ENCODE results near the gene SKI.

Gene SKI

DNA sequence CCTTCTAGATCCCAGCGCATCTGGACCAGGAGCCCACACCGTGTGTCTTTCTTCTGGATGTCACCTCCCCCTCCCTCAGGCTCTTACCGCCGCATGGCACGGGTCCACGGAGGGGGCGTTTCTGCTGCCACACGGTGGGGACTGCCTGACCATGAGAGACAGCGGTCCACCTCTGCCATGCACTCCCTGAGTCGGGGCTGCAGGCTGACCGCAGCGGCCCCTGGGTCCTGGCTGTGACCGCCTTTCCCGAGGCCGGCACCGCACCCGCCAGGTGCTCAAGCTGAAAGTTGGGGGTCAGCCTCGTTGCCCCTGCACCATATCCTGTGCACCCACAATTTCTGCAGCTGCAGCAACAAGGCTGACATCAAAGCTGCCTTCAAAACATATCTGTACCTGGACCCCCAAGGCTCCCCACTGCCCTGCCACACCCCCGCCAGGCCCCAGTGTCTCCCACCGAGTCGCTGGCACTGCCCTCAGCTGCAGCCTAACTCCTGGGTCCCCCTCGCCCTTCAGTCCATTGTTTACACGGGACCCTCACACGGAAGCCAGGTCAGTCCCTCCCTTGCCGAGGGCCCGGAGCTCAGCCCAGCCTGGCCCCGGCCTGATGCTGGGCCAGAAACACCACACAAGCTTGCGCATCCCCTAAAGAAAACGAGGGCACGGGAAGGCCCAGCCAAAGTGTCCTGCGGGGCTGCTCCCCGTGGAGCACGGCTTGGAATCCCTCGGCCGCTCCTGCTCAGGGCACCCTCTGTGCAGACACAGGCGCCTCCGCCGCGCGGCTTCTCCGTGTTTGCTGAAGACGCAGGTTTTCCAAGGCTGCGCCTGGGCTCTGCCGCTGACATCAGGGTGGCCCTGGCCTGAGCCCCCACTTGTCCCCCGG is 111.3 kb downstream of the SKI start:
- no peak for DNase-seq (ENCODE audit: low spot score)

DNA sequence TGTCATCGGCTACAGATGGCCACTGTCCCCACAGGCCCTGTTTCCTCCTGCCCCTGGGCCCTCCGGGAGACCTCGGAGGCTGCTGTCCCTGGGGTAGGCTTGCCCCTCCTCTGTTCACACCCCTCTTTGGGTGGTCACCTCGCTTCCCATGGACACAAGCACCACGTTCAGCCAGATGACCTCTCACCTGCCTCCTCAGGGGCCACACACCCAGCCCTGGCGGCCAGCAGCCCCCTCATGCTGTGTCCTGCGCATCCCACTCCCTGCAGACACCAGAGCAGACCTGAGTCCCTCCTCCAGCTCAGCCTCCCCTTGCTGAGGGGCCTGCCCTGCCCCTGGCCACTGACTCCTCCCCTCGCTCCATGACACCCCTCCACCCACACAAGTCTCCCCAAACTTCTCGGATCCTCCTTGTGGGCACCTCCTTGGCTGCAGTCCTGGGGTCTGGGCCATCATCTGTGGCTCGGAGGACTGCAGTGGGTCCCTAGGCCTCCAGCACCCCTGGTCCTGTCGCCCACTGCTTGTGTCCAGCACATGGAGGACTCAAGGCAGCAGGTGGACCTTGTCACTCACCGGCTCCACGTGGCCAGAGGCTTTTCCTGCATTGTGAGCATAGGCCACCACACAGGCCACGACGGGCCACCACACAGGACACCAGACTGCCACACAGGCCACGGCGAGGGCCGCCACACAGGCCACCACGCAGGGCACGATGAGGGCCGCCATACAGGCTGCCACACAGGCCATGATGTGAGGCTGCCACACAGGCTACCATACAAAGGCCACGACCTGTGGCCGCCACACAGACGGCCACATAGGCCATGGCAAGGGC is 112.2 kb downstream of the SKI start:
- no peak for DNase-seq (ENCODE audit: low spot score)

DNA sequence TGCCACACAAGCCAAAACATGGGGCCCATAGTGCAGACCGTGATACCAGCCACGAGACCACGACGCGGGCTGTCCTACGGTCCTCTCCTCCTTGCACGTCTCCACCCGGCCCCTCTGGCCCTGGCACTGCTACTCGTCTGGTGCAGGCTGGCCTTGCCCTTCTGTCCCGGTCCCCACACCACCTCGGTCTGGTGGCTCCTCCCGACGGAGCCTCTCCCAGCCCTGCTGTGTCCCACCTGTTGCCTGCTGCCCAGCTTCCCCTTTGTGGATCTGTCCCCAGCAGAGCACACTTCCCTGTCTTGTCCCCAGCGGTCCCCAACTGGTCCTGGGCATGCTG is 112.8 kb downstream of the SKI start:
- DNase-seq (ENCODE audit: low spot score): no peak

DNA sequence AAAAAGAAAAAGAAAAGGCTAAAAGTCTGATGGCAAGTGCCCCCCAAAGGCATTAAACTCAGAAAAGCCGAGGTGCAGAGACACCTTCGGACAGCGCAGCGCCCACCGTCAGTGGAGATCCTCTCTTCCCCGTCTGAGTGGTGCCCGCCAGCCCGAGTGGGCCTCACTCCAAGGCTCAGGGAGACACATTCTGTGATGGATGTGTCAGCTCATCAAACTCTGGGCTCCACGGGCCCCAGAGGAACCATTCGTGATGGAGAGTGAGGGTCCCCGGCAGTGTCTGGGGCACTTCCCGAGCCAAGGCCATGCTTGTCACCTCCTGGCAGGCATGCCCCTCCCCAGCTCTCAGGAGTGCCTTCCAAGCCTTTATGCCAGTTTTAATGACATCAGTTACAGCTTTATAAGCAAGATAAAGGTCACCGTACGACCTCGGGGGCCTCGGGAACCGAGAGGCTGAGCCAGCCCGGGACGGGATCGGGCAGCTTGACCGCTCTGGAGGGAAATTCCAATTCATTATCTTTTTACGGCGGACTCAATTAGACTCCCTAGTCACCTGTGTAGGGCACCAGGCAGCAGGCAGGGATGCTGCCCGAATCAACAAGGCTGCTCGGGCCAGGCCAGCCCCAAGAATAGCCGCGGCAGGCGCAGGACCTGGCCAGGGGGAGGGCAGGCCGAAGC is 113.7 kb downstream of the SKI start:
- no peak for DNase-seq (ENCODE audit: low spot score)

DNA sequence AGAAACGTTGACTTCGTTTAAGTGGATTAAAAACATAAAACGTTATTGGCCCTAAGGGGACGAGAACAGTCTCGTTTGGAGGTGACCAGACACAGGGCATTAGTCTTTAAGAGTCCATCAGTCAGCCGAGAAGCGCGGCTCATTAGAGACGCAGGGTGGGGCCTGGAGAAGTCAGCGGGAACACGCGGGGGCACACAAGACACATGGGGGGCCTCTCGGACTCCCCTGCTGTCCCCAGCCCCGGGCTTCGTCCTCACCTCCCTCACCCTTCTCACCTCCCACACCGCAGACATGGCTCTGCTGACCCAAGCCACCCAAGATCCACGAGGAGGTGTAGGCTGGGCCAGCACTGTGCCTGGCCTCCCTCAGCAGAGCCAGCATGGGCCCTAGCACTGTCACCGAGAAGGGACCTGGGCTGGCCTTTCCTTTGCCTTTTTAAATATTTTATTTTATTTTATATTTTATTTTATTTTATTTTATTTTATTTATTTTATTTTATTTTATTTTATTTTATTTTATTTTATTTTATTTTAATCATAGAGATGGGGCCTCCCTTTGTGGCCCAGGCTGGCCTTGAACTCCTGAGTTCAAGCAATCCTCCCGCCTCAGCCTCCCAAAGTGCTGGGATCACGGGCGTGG is 114.4 kb downstream of the SKI start:
- DNase-seq (ENCODE audit: low spot score): no peak

DNA sequence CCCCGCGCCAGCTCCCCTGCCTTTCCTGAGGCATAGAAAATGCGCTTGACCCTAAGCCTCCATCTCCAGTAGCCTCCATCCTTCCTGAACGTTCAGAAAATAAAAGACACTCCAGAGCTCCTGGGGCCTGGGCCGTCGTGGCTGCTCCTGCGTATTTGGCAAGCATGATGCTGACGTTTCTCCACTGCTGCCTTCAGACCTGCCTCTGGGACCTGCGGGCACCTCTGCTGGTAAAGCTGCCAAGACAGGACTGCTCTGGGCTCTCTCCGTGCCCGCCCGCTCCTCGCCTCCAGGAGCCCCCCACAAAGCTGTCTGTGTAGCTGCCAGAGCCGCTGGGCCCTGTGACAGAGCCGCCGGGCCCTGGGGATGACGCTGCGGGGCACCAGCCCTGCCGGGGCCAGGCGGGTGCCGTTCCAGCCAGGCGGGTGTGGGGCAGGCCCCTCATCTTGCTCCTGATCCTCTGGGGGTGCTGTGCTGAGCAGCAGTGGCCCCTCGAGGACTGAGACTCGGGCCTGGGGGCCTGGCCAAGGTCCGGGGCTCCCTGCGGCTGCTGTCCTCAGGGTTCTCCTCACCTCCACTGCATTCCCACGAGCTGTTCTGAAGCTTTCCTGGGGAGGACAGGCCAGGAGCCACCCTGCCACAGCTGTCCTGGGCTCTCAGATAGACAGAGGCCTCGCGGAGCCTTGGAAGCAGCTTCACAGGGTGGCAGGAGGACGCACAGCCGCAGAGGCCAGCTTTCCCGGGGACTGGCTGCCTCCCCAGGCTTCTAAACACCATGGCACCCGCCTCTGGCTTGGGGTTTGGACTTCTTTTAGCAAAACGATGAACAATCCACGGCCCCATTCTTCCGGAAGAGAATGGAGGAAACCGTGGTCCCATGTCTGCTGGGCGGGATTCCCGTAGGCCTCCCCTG is 115.2 kb downstream of the SKI start:
- no peak for DNase-seq (ENCODE audit: low spot score)

DNA sequence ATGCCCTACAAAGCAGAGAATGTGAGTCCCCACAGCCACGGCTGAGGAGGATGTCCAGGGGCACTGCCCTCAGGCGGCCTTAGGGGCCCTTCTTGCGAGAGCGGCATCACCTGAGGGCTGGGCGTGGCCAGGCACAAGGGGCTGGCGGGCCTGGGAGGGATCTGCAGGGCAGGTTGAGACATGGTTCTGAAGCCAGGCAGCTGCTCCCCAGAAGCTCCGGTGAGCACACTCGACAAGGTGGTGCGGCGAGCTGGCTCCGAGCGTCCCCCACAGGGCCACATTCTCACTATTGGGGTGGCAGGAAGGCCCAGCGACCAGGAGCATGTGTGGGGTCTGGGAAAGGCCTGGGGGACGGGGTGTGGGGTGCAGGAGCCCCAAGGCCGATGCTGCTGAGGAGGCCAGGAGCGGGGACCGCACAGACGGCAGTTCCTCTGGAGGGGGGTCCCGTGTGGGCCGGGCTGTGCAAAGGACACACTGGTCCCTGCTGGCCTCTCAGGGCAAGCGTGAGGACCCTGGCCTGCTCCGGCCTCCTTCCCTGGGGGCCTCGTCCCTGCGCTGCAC is 116.1 kb downstream of the SKI start:
- no peak for DNase-seq (ENCODE audit: low spot score)

DNA sequence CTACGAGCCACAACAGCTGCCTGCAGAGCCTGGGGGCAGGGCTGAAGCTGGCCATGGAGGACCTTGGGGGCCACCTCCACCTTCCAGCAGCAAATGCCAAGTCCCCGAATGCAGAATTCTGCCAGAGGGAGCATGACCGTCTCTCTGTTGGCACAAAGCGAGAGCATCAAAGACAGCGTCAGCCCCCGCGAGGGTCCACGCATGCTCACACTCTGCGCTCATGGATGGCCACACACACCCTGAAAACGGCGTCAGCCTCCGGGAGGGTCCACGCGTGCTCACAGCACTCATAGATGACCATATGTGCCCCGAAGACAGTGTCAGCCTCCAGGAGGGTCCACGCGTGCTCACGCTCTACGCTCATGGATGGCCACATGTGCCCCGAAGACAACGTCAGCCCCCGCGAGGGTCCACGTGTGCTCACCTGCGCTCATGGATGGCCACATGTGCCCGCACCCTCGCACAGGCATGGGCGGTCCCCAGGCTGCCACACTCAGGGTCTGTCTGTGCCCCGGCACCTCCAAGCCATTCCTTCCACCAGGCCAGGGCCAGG is 116.7 kb downstream of the SKI start:
- no peak for DNase-seq (ENCODE audit: low spot score)

DNA sequence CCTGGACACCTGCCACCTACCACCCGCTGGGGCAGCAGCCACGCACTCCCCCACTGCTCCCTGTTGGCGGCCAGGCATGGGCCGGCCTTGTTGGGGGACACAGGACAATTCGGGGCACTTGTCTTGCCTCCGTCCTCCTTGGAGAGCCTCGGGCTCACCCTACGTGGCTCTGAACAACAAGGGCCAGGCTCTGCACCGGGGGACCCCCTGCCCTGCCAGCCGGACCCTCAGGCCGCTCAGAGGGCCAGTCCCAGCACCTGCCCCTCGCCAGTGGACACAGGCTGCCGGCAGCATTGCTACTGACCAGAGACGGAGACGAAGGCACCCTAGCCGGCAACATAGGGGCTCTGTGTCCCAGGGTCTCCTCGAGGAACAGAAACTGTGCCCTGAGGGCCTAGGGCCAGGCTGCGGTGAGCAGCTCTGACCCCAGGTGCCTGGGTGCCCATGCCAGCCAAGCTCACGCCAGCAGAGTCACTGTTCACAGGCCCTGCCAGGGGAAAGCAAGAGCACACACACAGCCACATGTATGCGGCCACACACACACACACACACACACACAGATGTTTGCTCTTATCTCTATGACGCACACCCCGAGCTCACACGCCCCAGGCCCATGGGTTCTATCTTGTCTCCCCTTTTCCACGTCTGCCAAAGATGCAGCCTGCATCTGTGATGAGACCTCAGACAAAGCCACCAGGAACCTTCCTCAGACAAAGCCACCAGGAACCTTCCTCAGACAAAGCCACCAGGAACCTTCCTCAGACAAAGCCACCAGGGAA is 117.4 kb downstream of the SKI start:
- DNase-seq (ENCODE audit: low spot score): no peak

DNA sequence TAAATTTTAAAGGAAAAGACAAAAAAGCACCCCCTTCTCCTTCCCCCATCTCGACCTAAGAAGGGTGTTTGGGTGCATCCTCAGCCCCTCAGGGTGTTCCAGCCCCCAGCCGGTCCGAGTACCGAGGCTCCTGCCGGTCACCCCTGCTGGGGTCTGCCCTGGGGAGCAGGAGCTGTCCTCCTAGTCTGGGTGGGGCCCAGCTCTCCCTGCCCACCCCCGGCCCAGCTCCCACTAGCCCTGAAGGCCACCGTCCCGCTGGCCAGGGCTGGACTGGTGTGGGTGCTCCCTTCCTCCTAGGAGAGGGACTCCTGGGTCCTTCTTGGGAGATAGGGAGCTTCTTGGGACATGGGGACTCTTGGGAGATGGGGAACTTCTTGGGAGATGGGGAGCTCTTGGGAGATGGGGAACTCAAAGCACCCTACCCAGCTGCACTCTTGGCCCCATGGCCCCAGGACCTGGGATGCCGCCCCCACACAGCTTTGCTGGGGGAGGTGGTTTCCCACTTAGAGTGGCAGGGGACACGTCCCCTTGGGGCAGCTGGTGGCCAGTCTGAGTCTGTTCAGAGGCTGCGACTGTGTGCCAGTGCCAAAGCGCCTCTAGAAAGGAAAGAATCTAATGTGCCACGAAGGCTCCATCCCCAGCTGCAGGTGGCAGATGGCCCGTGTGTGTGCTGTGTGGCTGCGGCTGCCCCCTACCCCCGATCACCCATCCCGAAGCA is 118.7 kb downstream of the SKI start:
- no peak for DNase-seq (ENCODE audit: low spot score)

DNA sequence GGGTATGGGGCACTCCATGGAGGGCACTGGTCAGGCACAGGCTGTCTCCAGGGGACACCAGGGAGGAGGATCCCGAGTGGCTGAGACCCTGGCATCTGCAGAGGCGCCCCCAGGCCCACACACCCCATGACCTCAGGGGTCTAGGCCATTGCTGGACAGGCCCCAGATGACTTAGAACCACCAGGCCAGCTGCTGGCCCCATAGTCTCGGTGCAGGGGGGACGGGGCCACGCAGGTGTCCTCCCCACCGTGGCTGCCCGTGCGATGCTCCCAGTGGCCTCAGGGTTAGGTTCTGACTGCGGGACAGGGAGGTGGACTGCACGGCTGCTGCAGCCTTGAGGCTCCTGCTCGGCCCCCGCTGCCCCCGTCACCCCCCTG is 119.3 kb downstream of the SKI start:
- DNase-seq (ENCODE audit: low spot score): no peak

DNA sequence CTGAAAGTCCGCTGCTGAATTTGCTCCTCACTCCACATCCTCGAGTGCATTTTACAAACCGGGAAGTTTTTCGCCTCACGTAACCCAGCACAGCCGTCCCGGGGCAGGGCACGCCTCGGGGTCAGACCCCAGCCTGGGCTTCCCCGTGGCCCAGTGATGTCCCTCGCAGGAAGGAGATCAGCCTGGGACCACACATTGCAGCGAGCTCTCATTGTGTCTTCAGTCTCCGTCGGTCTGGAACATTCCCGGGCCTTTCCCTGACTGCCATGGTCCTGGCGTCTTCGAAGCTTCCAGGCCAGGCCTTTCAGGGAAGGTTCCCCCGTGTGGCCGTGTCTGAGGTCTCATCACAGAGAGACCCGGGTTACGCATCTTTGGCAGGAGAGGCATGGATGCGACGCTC is 119.8 kb downstream of the SKI start:
- DNase-seq (ENCODE audit: low spot score): no peak

DNA sequence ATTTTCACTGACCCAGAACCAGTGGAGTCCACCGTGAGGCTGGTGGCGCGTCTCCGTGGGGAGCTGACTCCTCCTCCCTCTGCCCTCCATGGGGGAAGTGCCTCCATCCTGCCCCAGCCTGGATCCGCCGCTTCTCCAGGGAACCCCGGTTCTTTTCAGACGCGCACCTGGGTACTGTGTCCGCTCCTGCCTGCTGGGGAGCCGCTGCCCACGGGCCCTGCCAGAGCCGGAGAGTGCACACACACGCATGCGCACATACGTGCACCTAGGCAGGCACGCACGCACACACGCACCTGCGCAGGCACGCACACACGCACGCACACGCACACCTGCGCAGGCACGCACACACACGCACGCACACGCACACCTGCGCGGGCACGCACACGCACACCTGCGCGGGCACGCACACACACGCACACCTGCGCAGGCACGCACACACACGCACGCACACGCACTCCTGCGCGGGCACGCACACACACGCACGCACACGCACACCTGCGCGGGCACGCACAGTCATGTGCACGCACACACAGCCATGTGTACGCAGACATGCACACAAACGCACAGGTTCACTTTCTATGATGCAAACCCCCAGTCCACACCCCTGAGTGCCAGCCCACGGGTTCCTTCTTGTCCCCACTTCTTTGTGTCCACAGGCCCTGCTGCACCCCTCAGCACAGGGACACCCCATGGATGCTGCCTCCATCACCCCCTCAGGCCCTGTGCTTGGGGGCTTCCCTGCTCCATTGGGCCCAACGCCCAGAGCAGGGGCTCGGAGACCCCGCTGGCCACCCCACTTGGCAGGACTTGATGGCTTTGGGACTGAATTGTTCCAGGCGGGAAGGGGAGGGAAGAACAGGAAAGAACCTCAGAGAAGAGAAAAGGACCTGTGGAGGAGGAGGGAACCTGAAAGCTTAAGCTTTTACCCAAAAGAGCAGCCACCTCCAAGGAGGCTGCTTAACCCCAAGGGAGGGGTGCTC is 120.5 kb downstream of the SKI start:
- DNase-seq (ENCODE audit: low spot score): no peak

DNA sequence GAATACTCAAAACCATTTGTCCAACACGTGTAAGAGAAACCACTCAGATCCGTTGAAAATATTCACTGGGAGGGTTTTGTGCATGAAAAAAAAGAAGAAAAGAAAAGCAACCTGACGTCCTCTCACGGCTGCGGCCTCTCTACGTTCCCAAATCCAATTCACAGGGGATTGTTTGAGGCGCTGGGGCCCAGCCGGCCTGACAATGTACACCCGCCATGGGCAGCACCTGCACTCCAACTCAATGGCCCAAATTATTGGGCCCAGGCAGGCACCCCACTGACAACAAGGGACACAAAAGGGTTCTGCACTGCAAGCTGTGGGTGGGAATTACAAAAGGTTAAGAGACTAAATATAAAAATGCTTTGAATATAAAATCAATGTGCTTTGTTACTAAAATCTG is 121.7 kb downstream of the SKI start:
- DNase-seq (ENCODE audit: low spot score): no peak

DNA sequence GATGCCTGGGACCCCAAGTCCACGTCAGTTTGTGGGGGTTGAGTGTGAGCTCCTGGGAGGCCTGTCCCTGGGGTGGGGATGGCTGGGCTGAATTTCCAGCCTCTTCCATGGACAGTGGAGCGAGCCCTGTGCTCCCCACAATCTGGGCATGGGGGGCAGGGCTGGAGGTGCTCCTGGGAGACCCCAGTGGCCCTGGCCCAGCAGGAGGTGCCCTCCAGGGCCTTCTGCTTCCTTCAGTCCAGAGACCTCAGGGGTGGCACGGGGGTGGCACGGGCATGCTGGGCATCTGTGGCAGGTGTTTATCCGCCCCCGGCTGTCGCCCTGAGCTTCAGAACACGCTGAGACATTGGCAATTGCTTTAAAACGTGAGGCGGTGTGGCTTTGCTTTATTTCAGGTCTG is 122.4 kb downstream of the SKI start:
- no peak for DNase-seq (ENCODE audit: low spot score)

DNA sequence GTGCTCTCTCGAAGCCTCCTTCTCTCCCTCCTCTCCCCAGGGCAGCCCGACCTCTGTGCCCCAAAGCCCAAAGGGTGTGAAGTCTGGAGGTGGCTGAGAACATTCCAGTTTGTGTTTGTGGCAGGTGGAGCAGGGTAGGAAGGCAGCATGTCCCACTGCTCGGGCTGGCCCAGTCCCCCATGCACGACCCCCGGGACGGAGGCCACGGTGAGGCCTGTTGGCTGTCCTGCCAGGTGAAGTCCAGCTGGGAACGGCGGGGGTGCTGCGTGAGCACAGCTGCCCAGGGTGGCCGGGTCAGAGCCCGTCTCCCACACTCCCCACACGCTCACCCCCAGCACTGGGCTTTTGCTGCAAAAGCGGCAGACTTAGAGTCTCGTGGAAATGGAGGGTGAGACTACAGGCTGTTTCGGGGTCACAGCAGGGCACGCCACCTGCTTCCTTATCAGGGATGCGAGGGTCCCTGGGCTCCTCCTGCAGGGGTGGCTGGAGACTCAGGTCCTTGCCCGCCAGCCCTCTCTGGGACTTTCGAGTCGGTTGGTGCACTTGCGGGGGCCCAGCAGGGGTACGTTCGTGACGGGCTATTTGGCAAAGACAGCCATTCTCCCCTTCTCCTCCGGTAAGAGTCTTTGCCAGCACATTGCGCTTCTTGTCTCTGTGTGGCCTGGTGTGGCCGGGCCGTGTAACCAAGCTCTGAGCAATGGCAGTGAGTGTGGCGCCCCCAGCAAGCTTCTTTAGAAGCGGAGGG is 123.0 kb downstream of the SKI start:
- no peak for DNase-seq (ENCODE audit: low spot score)

DNA sequence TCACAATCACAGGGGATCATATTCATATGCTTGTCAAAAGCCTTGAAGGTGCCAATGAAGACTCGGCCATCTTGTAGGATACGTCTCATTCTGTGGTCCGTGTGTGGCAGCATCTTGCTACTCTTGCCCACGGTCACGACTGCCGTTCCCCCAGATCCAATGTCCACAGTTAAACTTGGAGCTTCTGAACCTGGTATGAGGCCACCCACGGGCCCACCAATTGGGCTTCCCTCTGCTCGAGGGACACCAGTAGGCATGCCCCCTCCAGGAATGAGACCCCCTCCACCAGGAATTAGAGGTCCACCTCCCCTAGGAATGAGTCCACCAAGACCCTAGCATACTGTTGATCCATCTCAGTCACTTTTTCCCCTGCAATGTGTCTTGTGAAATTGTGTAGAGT is 123.6 kb downstream of the SKI start:
- DNase-seq (ENCODE audit: low spot score): no peak

Measured in Ammon's horn (tissue), 1 donor.